Memory B cell (primary cell): ENCODE measurements around the gene TIAL1.
"Not testable (repeated sequence)": the region's sequence is repeated elsewhere in the genome, so short reads cannot be mapped to it uniquely, and the experiment has no call there.

ENCODE experiments used
- ATAC-seq: fragments of 150-1000 bp; cut with Tn5 transposase; 2 replicates; pipeline ENCODE4 v1.10.0; 2021; ENCODE audit warnings: low read depth, mild to moderate bottlenecking, moderate library complexity
- DNase-seq, 2 donors: peaks; one replicate each; pipeline ENCODE4 v3.0.0; 2022; ENCODE audit warnings: low spot score in 2 of 2
- H3K27ac Mint-ChIP-seq: one replicate; pipeline ENCODE4 v1.8.0; 2022; ENCODE audit warnings: mild to moderate bottlenecking, moderate library complexity, mixed read lengths
- H3K27me3 Mint-ChIP-seq: one replicate; pipeline ENCODE4 v1.8.0; 2022; ENCODE audit warnings: mixed read lengths
- H3K36me3 Mint-ChIP-seq: one replicate; pipeline ENCODE4 v1.8.0; 2022; ENCODE audit warnings: mild to moderate bottlenecking, mixed read lengths
- H3K4me1 Mint-ChIP-seq: one replicate; pipeline ENCODE4 v1.8.0; 2022; ENCODE audit warnings: mixed read lengths
- H3K4me3 Mint-ChIP-seq: one replicate; pipeline ENCODE4 v1.8.0; 2022; ENCODE audit warnings: mild to moderate bottlenecking, moderate library complexity, mixed read lengths
- H3K9me3 Mint-ChIP-seq: one replicate; pipeline ENCODE4 v1.8.0; 2022; ENCODE audit warnings: mixed read lengths

Gene TIAL1

DNA sequence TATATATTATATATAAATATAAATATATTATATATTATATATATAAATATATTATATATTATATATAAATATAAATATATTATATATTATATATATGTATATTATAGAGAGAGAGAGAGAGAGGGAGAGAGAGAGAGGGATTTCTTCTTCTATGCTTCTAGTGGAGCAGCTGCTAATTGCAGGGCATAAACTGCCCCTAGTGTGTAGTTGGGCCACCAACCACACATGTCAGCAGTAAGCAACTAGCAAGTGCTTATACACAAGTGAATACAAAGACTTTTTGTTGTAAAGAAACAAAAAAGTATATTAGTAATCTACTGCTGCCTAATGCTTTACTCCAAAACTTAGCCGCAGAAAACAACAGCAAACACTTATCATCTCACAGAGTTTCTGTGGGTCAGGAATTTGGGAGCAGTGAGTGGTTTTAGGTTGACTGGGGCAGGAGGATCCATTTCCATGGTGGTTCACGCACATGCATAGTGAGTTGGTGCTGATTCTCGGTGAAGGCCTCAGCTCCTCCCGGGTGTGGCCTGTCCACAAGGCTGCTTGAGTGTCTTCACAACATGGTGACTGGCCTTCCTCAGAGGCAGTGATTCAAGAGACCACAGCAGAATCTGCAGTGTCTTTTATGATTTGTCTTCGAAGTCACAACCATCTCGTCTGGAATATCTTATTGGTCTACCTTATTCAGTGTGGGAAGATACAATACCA lies 29.0 kb upstream of the TIAL1 start:
- no peak for DNase-seq

DNA sequence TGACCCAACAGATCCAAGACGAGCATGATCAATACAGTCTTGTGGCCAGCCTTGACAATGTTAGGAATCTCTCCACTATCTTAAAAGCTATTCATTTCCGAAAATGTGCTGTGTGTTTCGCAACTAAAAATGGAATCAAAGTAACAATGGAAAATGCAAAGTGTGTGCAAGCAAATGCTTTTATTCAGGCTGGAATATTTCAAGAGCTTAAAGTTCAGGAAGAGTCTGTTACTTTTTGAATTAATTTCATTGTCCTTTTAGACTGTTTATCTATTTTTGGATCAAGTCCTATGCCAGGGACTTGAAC lies 24.3 kb upstream of the TIAL1 start:
- Mint-ChIP-seq H3K4me3 (no peak overlapping the region), H3K27me3 (peaks cover 6% of the 10 kb centered on the region), H3K36me3 (peaks cover 2% of the 10 kb centered on the region), H3K9me3 (peaks cover 2% of the 10 kb centered on the region), H3K4me1 (peaks cover 3% of the 10 kb centered on the region), H3K27ac (no peak overlapping the region)
- DNase-seq (no peak), ATAC-seq (no peak)

More for the DNA sequence above, 29.0 kb upstream of the TIAL1 start:
- ATAC-seq, result no peak
- no peak overlapping the region for H3K27ac Mint-ChIP-seq
- no peak overlapping the region for H3K4me3 Mint-ChIP-seq
- H3K27me3 Mint-ChIP-seq, result no peaks in the 10 kb centered on the region
- H3K4me1 Mint-ChIP-seq, result no peaks in the 10 kb centered on the region
- H3K36me3 Mint-ChIP-seq, result no peaks in the 10 kb centered on the region
- H3K9me3 Mint-ChIP-seq, result no peaks in the 10 kb centered on the region

DNA sequence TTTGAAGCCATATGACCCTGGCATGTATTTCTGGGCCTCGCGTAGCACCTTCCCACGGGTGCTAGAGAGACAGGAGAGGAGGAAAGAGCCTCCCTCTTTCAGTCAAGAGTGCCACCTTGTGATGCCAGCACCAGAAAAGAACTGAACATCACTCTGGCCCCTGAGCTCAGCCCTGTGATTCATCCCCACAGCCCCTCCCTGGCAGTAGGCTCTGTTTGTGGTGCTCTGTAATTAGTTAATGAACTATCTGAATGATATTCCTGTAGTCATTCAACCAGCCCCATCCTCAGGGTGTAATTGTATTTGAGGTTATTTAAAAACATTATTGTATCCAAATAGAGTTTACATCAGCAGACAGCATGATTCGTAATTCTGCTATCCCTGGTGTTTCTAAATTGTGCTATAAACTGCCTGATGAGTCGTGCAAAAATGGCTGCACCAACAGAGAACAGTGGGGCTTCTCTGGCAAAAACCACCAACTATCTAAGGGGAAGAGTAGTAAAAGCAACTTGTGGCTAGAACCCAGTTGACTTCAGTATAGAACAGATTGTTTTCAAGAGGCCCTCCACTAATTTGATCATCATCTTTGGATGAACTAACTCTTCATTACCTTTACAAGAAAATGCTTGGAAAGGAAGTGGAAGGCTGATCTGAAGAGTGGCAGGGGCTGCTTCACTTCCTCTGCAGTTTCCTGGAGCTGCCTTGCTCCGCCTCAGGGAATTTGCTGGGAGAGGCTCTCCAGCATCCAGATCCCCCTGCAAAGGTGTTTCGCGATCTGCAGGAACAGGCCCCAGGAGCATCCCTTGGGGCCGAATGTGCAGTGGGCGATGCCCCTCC lies 23.7 kb upstream of the TIAL1 start:
- DNase-seq (no peak), ATAC-seq (no peak)
- H3K9me3 Mint-ChIP-seq, result peaks cover 2% of the 10 kb centered on the region
- peaks cover 6% of the 10 kb centered on the region for H3K27me3 Mint-ChIP-seq
- no peak overlapping the region for H3K27ac Mint-ChIP-seq
- no peak overlapping the region for H3K4me3 Mint-ChIP-seq
- peaks cover 2% of the 10 kb centered on the region for H3K36me3 Mint-ChIP-seq
- peaks cover 3% of the 10 kb centered on the region for H3K4me1 Mint-ChIP-seq

DNA sequence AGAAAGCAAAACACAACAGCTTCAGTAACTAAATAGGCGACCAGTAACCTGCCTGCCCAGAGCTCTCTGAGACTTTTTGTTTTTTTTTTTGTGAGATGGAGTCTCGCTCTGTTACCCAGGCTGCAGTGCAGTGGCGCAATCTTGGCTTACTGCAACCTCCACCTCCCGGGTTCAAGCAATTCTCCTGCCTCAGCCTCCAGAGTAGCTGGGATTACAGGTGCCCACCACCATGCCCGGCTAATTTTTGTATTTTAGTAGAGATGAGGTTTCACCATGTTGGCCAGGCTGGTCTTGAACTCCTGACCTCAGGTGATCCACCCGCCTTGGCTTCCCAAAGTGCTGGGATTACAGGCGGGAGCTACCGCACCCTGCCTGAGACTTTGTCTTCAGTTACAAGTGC lies 23.0 kb upstream of the TIAL1 start:
- not testable (repeated sequence) for H3K9me3 Mint-ChIP-seq, ATAC-seq, H3K27me3 Mint-ChIP-seq, H3K4me1 Mint-ChIP-seq, DNase-seq, H3K36me3 Mint-ChIP-seq, H3K4me3 Mint-ChIP-seq, H3K27ac Mint-ChIP-seq

DNA sequence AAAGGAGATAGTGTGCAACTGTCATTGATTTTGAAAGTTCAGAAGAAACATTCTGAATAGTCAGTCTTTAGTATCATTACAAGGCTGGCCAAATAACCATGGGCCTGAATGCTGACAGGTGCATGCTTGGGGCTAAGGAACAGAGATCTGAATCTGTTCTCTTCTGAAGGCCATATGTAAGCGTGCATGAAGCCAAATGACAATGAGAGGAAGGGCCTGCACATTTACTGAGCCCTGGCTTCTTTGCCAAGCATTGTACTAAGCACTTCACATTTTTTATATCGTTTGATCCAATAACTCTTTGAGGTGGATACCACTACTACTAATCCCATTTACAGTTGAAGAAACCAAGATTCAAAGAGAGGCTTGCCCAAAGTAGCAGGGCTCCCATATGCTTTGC lies 22.5 kb upstream of the TIAL1 start:
- Mint-ChIP-seq H3K36me3 (peaks cover 2% of the 10 kb centered on the region), H3K9me3 (peaks cover 2% of the 10 kb centered on the region), H3K4me3 (no peak overlapping the region), H3K4me1 (peaks cover 3% of the 10 kb centered on the region), H3K27ac (no peak overlapping the region), H3K27me3 (peaks cover 6% of the 10 kb centered on the region)
- ATAC-seq (no peak), DNase-seq (no peak)

DNA sequence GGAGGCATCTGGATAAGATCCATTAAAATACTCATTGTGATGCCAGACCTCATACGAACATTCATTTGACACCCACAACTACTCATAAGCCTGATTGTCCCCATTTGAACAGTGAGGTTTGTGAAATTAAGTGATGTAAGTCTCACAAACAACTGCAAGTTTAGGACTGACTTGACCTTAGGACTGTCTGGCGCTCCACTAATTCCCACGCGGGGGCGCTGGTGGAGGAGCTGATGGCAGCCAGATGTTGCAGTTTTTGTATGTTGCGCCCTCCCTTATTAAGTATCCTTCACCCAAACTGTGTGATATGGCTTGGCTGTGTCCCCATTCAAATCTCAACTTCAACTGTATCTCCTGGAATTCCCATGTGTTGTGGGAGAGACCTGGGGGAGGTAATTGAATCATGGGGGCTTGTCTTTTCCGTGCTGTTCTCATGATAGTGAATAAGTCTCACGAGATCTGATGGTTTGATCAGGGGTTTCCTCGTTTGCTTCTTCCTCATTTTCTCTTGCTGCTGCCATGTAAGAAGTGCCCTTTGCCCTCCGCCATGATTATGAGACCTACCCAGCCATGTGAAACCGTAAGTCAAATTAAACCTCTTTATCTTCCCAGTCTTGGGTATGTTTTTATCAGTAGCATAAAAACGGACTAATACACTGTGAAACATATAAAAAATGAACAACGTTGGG lies 20.3 kb upstream of the TIAL1 start:
- no peak overlapping the region for H3K4me3 Mint-ChIP-seq
- DNase-seq (no peak), ATAC-seq (no peak)
- H3K9me3 Mint-ChIP-seq, result peaks cover 2% of the 10 kb centered on the region
- peaks cover 6% of the 10 kb centered on the region for H3K27me3 Mint-ChIP-seq
- H3K4me1 Mint-ChIP-seq, result peaks cover 3% of the 10 kb centered on the region
- no peak overlapping the region for H3K27ac Mint-ChIP-seq
- H3K36me3 Mint-ChIP-seq, result peaks cover 2% of the 10 kb centered on the region

DNA sequence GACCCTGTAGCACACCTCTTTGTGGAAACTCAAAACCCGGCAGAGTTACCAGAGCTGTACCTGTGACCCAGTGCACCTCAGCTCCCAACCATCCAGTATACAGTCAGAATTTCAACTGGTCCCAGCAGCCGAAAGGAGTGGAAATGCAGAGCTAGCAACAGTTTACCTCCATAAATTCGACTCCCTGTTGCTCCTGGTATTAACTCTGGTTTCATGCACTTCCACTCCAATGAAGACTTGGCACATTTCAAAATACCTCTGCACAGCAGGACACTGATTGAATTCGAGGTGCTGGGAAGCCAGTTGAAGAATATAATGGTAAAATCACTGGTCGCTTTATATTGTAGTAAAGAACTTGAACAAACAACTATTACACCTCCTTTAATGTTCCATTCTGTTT lies 17.9 kb upstream of the TIAL1 start:
- no peak for ATAC-seq
- Mint-ChIP-seq H3K4me1 (peaks cover 3% of the 10 kb centered on the region), H3K27ac (no peak overlapping the region), H3K36me3 (peaks cover 5% of the 10 kb centered on the region), H3K27me3 (peaks cover 8% of the 10 kb centered on the region), H3K9me3 (peaks cover 2% of the 10 kb centered on the region), H3K4me3 (no peak overlapping the region)
- no peak for DNase-seq

DNA sequence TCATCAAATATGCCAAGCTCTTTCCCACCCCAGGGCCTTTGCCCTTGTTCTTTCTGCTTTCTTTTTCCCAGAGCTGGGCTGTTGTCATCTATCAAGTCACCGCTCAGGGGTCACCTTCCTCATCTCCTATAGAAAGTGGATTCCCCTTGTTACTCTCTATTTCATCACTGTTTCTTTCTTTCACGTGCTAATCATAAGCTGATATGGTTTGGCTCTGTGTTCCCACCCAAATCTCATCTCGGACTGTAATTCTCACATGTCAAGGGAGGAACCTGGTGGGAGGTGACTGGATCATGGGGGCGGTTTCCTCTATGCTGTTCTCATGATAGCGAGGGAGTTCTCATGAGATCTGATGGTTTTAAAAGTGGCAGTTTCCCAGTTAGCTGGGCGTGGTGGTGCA lies 17.0 kb upstream of the TIAL1 start:
- H3K36me3 Mint-ChIP-seq, result peaks cover 5% of the 10 kb centered on the region
- ATAC-seq (no peak), DNase-seq (no peak)
- H3K4me1 Mint-ChIP-seq, result peaks cover 5% of the 10 kb centered on the region
- H3K27me3 Mint-ChIP-seq, result peaks cover 8% of the 10 kb centered on the region
- H3K27ac Mint-ChIP-seq, result no peak overlapping the region
- no peak overlapping the region for H3K4me3 Mint-ChIP-seq
- H3K9me3 Mint-ChIP-seq, result peaks cover 2% of the 10 kb centered on the region

DNA sequence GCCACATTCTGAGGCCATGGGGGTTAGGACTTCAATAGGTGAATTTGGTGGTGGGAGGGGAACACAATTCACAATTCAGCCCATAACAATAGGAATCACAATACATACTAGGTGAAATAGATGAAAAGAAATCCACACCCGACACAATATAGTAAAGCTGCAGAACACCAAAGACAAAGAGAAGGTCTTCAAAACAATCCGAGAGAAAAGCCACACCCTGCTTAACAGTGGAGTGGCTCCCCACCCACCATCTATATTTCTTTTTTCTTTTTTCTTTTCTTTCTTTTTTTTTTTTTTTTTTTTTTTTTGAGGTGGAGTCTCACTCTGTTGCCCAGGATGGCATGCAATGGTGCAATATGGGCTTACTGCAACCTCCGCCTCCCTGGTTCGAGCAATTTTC lies 14.7 kb upstream of the TIAL1 start:
- H3K36me3 Mint-ChIP-seq, result peaks cover 2% of the 10 kb centered on the region
- ATAC-seq (no peak), DNase-seq (no peak)
- H3K4me3 Mint-ChIP-seq, result no peak overlapping the region
- no peaks in the 10 kb centered on the region for H3K9me3 Mint-ChIP-seq
- no peak overlapping the region for H3K27ac Mint-ChIP-seq
- H3K27me3 Mint-ChIP-seq, result peaks cover 1% of the 10 kb centered on the region
- H3K4me1 Mint-ChIP-seq, result peaks cover 4% of the 10 kb centered on the region

DNA sequence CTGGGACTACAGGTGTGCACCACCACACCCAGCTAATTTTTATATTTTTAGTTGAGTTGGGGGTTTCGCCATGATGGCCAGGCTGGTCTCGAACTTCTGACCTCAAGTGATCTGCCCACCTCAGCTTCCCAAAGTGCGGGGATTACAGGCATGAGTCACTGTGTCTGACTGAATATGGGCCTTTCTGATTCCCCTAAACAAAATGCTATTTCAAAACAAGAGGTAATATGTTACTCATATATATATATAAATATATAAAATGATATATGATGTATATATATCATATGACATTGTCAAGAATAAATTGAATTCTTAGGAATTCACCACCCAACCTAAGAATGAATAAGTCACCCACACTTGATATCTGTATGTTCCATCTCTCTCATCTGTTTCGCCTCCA lies 12.8 kb upstream of the TIAL1 start:
- Mint-ChIP-seq H3K4me3 (no peak overlapping the region), H3K9me3 (no peaks in the 10 kb centered on the region), H3K27ac (no peak overlapping the region), H3K36me3 (peaks cover 2% of the 10 kb centered on the region), H3K27me3 (peaks cover 1% of the 10 kb centered on the region), H3K4me1 (peaks cover 4% of the 10 kb centered on the region)
- no peak for ATAC-seq
- DNase-seq, result no peak

DNA sequence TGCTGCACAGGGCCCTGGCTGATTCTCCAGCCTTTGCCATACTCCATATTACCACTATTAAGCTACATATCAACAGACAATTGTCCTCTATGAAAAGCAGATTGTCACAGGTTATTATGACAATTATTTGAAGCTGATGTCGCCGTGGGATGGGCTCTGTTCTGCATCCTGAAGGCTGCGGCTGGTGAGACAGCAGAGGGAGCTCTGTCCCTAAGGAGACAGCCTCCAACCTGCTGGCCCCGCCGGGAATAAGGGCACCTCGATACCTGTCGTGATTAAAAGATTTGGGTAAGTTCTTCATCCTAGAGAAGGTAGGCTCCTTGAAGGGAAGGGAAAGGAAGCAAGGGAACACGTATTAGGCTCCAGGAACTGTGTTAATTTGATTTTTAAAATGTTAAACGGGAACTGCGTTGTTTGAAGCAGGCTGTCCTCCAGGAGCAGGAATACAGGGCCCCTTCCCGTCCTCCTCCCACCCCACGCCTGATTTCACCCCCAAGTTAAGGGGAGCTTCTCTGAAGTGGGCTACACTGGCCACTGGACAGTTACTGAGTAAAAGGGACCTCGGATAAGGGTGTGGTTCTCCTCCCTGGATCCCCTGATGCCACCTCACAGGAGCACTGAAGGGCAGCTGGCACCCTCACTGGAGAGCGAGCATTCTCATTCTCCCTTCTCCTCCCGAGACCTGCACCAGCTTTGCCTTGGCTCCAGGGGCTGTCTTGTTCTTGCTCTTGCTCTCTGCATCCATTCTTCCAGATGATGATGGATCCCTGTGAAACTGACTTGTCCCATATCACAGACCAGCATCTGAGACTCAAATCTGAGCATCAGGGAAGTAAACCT lies 11.8 kb upstream of the TIAL1 start:
- H3K27me3 Mint-ChIP-seq, result peaks cover 1% of the 10 kb centered on the region
- H3K36me3 Mint-ChIP-seq, result peaks cover 2% of the 10 kb centered on the region
- H3K9me3 Mint-ChIP-seq, result no peaks in the 10 kb centered on the region
- no peak overlapping the region for H3K4me3 Mint-ChIP-seq
- H3K27ac Mint-ChIP-seq, result no peak overlapping the region
- peaks cover 4% of the 10 kb centered on the region for H3K4me1 Mint-ChIP-seq
- peak in 1 of 2 donors; percentile 6 for DNase-seq
- peak; percentile 41 for ATAC-seq

DNA sequence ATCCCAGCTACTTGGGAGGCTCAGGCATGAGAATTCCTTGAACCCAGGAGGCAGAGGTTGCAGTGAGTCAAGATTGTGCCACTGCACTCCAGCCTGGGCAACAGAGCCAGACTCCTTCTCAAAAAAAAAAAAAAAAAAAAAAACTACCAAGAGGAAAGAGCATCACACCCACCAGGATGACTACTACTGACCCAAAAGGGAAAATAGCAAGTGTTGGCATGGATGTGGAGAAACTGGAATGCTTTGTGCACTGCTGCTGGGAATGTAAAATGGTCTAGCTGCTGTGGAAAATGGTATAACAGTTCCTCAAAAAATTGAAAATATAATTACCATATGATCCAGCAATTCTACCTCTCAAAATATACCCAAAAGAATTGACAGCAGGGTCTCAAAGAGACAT lies 7.7 kb upstream of the TIAL1 start:
- ATAC-seq (no peak), DNase-seq (no peak)
- H3K36me3 Mint-ChIP-seq, result no peaks in the 10 kb centered on the region
- no peaks in the 10 kb centered on the region for H3K27me3 Mint-ChIP-seq
- no peaks in the 10 kb centered on the region for H3K9me3 Mint-ChIP-seq
- H3K27ac Mint-ChIP-seq, result no peak overlapping the region
- H3K4me1 Mint-ChIP-seq, result peaks cover 4% of the 10 kb centered on the region
- no peak overlapping the region for H3K4me3 Mint-ChIP-seq

DNA sequence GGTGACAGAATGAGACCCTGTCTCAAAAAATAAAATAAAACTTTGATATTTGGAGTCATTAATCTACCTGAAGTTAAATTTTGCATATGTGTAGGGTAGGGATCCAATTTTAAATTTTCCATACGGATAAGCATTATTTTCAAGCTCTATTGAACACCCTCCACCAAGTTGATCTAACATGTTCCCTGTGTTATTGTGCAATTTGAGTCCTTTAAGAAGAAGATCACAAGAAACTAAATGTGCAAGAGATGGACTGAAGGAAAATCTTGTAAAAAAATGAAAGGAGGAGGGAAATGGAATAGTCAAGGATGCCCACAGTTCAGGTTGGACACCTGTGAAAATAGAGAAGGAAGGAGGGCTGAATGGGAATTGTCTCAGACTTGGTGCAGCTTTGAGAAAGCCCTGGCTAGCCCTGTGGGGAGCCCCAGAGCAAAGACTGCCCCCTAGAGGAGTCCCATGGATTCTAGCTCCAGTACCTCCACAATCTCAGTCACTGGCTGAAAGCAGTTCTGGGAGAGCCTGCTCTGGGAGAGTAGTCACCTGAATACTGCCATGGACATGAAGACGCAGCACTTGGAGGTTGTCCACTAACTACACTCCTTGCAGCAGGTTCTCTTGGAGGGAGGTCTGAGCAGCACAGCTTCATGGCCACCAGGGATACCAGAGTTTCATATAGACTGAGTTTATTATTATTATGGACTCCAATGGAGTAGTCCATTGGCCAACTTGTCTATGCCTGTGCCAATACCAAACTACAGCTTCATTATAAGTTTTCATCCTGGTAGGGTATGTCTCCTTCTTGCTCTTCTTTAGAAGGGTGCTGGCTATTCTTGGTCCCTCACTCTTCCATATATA lies 5.7 kb upstream of the TIAL1 start:
- Mint-ChIP-seq H3K9me3 (no peaks in the 10 kb centered on the region), H3K27ac (no peak overlapping the region), H3K27me3 (no peaks in the 10 kb centered on the region), H3K4me1 (peaks cover 6% of the 10 kb centered on the region), H3K36me3 (no peaks in the 10 kb centered on the region), H3K4me3 (no peak overlapping the region)
- no peak for ATAC-seq
- no peak for DNase-seq
